OCI-LY7 (cell line): ENCODE measurements around the gene RHEX. TPM values are rescaled to one million over a fixed set of nuclear protein-coding genes. Genes with fewer than 3 reads are reported as not detected.
"Not testable (repeated sequence)": the region's sequence is repeated elsewhere in the genome, so short reads cannot be mapped to it uniquely, and the experiment has no call there.

ENCODE experiments used
- BruUV-seq: library from RNA; stranded (reverse); fragments of 400-500 nt; replicated peaks from 2 replicates; lab custom pipeline; 2021; lab: Mats Ljungman, UMichigan
- CTCF ChIA-PET: fragments of 300-600 bp; sonication (Branson Sonifier 250); formaldehyde crosslinking; loops from one replicate; lab custom pipeline; 2022; ENCODE audit warnings: antibody characterized with exemption; ENCODE audit not compliant: unreplicated experiment; lab: Charles Lee
- POLR2A ChIA-PET: fragments of 300-600 bp; sonication (Branson Sonifier 250); formaldehyde crosslinking; loops from one replicate; lab custom pipeline; 2022; ENCODE audit warnings: antibody characterized with exemption; lab: Charles Lee
- DNase-seq: peaks from one replicate; pipeline ENCODE4 v3.0.0-alpha.2; 2015; ENCODE audit warnings: low spot score
- H2AFZ ChIP-seq: fragments of 200-600 bp; sonication (generic), shearing (Covaris generic); 2 replicates; pipeline ENCODE4 v1.6.1; 2014; ENCODE audit warnings: mild to moderate bottlenecking, antibody characterized with exemption, low read length, moderate library complexity
- H3K27ac ChIP-seq: fragments of 200-600 bp; sonication (generic); 2 replicates; pipeline ENCODE4 v1.5.1; 2014; ENCODE audit warnings: mixed run types, low read depth, mild to moderate bottlenecking, moderate library complexity, low read length, inconsistent platforms; ENCODE audit not compliant: poor library complexity, severe bottlenecking
- H3K36me3 ChIP-seq: fragments of 200-600 bp; sonication (generic); 2 replicates; pipeline ENCODE4 v1.6.1; 2014; ENCODE audit warnings: mild to moderate bottlenecking, antibody characterized with exemption, low read length, moderate library complexity, mixed read lengths; ENCODE audit not compliant: insufficient read depth
- H3K4me1 ChIP-seq: fragments of 200-600 bp; sonication (generic); 2 replicates; pipeline ENCODE4 v1.5.1; 2014; ENCODE audit warnings: mild to moderate bottlenecking, low read length; ENCODE audit not compliant: insufficient read depth, poor library complexity, severe bottlenecking
- H3K4me2 ChIP-seq: fragments of 200-600 bp; sonication (generic); 2 replicates; pipeline ENCODE4 v1.6.1; 2014; ENCODE audit warnings: mild to moderate bottlenecking, low read length
- H3K4me3 ChIP-seq: fragments of 200-600 bp; sonication (generic); 2 replicates; pipeline ENCODE4 v1.5.1; 2014; ENCODE audit warnings: mild to moderate bottlenecking, low read depth, low read length; ENCODE audit not compliant: poor library complexity, severe bottlenecking
- H3K79me2 ChIP-seq: fragments of 200-600 bp; sonication (generic); 2 replicates; pipeline ENCODE4 v1.6.1; 2016; ENCODE audit warnings: low read depth, mild to moderate bottlenecking, low read length, moderate library complexity, mixed read lengths; ENCODE audit not compliant: insufficient read depth
- H3K9me2 ChIP-seq: fragments of 200-600 bp; sonication (generic); 2 replicates; pipeline ENCODE4 v1.6.1; 2016; ENCODE audit warnings: mild to moderate bottlenecking, low read length, mixed read lengths; ENCODE audit not compliant: insufficient read depth
- H3K9me3 ChIP-seq: fragments of 200-600 bp; sonication (generic); 2 replicates; pipeline ENCODE4 v1.6.1; 2014; ENCODE audit warnings: mild to moderate bottlenecking, mixed run types, low read length, mixed read lengths
- H4K20me1 ChIP-seq: fragments of 200-600 bp; sonication (generic); 2 replicates; pipeline ENCODE4 v1.6.1; 2014; ENCODE audit warnings: mild to moderate bottlenecking, antibody characterized with exemption, low read length, moderate library complexity, mixed read lengths; ENCODE audit not compliant: insufficient read depth
- EZH2phosphoT487 ChIP-seq: fragments of 200-600 bp; sonication (generic); IDR thresholded peaks from 2 replicates; pipeline ENCODE4 v1.6.1; 2018; ENCODE audit warnings: low read depth, borderline replicate concordance, mild to moderate bottlenecking, mixed run types, antibody characterized with exemption, low read length, moderate library complexity, mixed read lengths
- intact Hi-C: fragments of 100-400 bp; cut with micrococcal nuclease; formaldehyde crosslinking; loops from one replicate; pipeline ENCODE4 v1.10.0; 2022; ENCODE audit not compliant: unreplicated experiment
- total RNA-seq, 2 experiments: library from RNA; depleted of rRNA in 1 of 2; stranded (reverse); fragments of >200 nt in 1 of 2; shearing (Covaris generic) in 1 of 2; gene quantifications; 2 replicates each; pipeline ENCODE4 v1.2.3, GENCODE V29; 2014 to 2022
- TF ChIP-seq, protein P1 (sequence below): fragments of 200-600 bp; sonication (generic); conservative IDR thresholded peaks from 2 replicates; pipeline ENCODE4 v1.5.1; 2014; ENCODE audit warnings: mild to moderate bottlenecking, antibody characterized with exemption, low read length, moderate library complexity, mixed read lengths

RHEX gene
- total RNA-seq, 2 experiments from 2014 or later = 5.0 to 9.9 TPM

DNA sequence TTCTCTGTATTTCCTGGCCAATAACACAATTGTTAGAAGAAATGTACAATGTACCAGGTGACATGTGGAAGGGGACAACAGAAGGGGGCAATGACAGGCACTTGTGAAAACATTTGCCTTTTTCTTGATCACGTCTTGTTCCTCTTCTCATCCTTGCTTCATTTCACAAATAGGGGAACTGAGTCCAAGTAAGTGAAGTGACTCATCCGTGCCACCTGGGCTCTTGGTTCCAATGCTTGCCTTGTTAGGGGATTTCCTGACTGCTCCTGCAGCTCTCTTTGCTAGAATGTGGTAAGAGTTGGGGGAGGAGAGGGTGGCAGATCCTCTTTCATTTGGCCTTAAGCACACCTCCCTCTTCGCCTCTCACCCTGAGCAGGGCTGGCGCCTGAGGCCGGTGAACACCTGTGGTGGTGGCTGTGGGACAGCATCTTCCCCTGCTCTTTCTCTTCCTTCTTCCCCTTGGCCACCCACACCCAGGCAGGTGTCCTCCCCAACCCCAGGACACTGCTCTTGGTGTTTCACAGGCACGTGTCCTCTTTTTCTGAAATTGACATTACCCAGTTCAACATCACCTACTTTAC, 2.2 kb upstream of the RHEX start:
- peaks cover 74% of the 10 kb centered on the region for H3K4me1 ChIP-seq
- POLR2A ChIA-PET = interaction anchor here (0.8 to 1.2 kb wide), 2 partner anchors 7 to 9 kb away, joined by 3 read pairs; no protein-coding TSS in a partner anchor

DNA sequence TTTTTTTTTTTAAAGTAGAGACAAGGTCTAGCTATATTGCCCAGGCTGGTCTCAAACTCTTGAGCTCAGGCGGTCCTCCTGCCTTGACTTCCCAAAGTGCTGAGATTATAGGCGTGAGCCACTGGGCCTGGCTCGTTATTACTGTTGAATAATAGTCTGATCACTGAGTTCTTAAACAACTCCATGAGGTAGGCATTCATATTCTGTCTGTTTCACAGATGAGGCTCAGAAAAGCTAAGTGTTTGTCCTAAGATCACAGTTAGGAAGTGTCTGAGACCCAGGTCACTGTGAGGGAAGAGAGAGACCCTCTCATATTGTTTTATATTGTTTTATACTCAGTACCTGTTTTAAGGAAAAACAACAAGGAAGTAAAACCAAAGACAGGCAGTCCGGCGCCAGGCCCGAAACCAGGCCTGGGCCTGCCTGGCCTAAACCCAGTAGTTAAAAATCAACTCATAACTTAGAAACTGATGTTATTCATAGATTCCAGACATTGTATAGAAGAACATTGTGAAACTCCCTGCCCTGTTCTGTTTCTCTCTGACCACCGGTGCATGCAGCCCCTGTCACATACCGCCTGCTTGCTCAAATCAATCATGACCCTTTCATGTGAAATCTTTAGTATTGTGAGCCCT, 625 bp upstream of the RHEX start:
- Histone ChIP-seq H3K4me3 (peak overlapping the region; percentile 75), H3K36me3 (peaks cover 30% of the 10 kb centered on the region), H3K27ac (peak overlapping the region; percentile 98), H3K4me2 (peak overlapping the region; percentile 85), H2AFZ (peak overlapping the region; percentile 27; the same call in 1 of the 2 replicates), H3K4me1 (peaks cover 73% of the 10 kb centered on the region), H3K79me2 (peaks cover 46% of the 10 kb centered on the region)
- CTCF ChIA-PET, H3K9me2 ChIP-seq, H4K20me1 ChIP-seq, BruUV-seq, H3K9me3 ChIP-seq: not testable (repeated sequence)
- POLR2A ChIA-PET = interaction anchor here (1.3 to 1.5 kb wide), 2 partner anchors 15 to 21 kb away, joined by 5 read pairs; no protein-coding TSS in a partner anchor
- DNase-seq = peak; percentile 38
- intact Hi-C loops = loop anchor here (5.0 to 10.0 kb wide), 6 partner anchors 385 to 1530 kb away; partner anchors contain the start of genes FCMR, IKBKE and MAPKAPK2

More for the DNA sequence above, 2.2 kb upstream of the RHEX start:
- no peak overlapping the region for H2AFZ ChIP-seq
- peak overlapping the region; percentile 55 for H3K4me3 ChIP-seq
- H3K79me2 ChIP-seq = peaks cover 30% of the 10 kb centered on the region
- CTCF ChIA-PET = interaction anchor here (0.6 kb wide), 1 partner anchor 422 kb away, joined by 3 read pairs; no protein-coding TSS in a partner anchor
- peak; percentile 98 for DNase-seq
- no peaks in the 10 kb centered on the region for H3K9me2 ChIP-seq
- intact Hi-C loops = loop anchor here (1.0 to 10.0 kb wide), 10 partner anchors 9 to 1528 kb away; partner anchors contain the start of genes FCMR, IKBKE and MAPKAPK2
- H3K36me3 ChIP-seq = peaks cover 15% of the 10 kb centered on the region
- no peaks in the 10 kb centered on the region for H3K9me3 ChIP-seq
- no peaks in the 10 kb centered on the region for H4K20me1 ChIP-seq
- peak overlapping the region; percentile 98 for H3K27ac ChIP-seq
- TF ChIP-seq EZH2phosphoT487 = no peak
- TF ChIP-seq, protein P1, sequence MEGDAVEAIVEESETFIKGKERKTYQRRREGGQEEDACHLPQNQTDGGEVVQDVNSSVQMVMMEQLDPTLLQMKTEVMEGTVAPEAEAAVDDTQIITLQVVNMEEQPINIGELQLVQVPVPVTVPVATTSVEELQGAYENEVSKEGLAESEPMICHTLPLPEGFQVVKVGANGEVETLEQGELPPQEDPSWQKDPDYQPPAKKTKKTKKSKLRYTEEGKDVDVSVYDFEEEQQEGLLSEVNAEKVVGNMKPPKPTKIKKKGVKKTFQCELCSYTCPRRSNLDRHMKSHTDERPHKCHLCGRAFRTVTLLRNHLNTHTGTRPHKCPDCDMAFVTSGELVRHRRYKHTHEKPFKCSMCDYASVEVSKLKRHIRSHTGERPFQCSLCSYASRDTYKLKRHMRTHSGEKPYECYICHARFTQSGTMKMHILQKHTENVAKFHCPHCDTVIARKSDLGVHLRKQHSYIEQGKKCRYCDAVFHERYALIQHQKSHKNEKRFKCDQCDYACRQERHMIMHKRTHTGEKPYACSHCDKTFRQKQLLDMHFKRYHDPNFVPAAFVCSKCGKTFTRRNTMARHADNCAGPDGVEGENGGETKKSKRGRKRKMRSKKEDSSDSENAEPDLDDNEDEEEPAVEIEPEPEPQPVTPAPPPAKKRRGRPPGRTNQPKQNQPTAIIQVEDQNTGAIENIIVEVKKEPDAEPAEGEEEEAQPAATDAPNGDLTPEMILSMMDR = peak; percentile 71
- no TSS peak for BruUV-seq
- H3K4me2 ChIP-seq = peak overlapping the region; percentile 69

DNA sequence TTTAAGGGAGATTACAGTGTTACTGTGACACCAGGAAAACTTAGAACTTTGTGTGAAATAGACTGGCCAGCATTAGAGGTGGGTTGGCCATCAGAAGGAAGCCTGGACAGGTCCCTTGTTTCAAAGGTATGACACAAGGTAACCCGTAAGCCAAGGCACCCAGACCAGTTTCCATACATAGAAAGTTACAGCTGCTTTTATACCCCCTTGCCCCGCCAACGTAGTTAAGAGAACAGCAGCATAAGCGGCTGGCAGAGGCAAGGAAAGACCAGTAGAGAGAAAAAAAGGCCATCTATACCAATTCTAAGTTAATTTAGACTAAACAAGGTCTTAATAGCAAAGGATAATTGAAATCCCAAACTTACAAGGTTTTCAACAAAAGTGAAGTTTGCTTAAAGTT, 643 bp downstream of the RHEX start:
- CTCF ChIA-PET, H3K9me2 ChIP-seq, H2AFZ ChIP-seq, H4K20me1 ChIP-seq, H3K9me3 ChIP-seq: not testable (repeated sequence)
- H3K27ac ChIP-seq = peak overlapping the region; percentile 98
- POLR2A ChIA-PET = interaction anchor here (0.6 to 3.2 kb wide), 2 partner anchors 8 to 39 kb away, joined by 3 to 25 read pairs; no protein-coding TSS in a partner anchor
- peak; percentile 82 for DNase-seq
- TSS peak; percentile 58 for BruUV-seq
- peak overlapping the region; percentile 85 for H3K4me2 ChIP-seq
- H3K79me2 ChIP-seq = peaks cover 56% of the 10 kb centered on the region
- intact Hi-C loops = loop anchor here (5.0 to 10.0 kb wide), 6 partner anchors 386 to 1531 kb away; partner anchors contain the start of genes FCMR, IKBKE and MAPKAPK2
- H3K36me3 ChIP-seq = peaks cover 40% of the 10 kb centered on the region
- H3K4me3 ChIP-seq = peak overlapping the region; percentile 75
- H3K4me1 ChIP-seq = peaks cover 71% of the 10 kb centered on the region

- not testable (repeated sequence) for H4K20me1 ChIP-seq, BruUV-seq, H3K9me2 ChIP-seq, H3K9me3 ChIP-seq, H2AFZ ChIP-seq
- ChIA-PET POLR2A (interaction anchor here (0.5 to 3.2 kb wide), 15 partner anchors 10 to 930 kb away, joined by 3 to 25 read pairs (median 4); no protein-coding TSS in a partner anchor), CTCF (interaction anchor here (0.6 to 1.0 kb wide), 3 partner anchors 9 to 73 kb away, joined by 3 to 5 read pairs (median 3); no protein-coding TSS in a partner anchor)
- intact Hi-C loops = loop anchor here (5.0 to 10.0 kb wide), 3 partner anchors 420 to 870 kb away; partner anchors contain the start of genes FCMR and IKBKE
- Histone ChIP-seq H3K4me2 (peak overlapping the region; percentile 85), H3K36me3 (peaks cover 56% of the 10 kb centered on the region), H3K4me1 (peaks cover 71% of the 10 kb centered on the region), H3K4me3 (peak overlapping the region; percentile 75), H3K27ac (peak overlapping the region; percentile 98), H3K79me2 (peaks cover 71% of the 10 kb centered on the region)
- DNase-seq = peak; percentile 41
Observed at GRCh38 chr1:206055069-206055625, 2.2 kb downstream of the RHEX start.
